GM12874 (cell line): Measurements from ENCODE around the gene CERKL.

Experiments
- CTCF ChIP-seq: IDR thresholded peaks from 2 replicates; pipeline ENCODE4 v1.5.1; 2011; ENCODE audit warnings: low read depth, mild to moderate bottlenecking, control low read depth, low read length, moderate library complexity; ENCODE audit not compliant: insufficient read depth

Gene CERKL

DNA sequence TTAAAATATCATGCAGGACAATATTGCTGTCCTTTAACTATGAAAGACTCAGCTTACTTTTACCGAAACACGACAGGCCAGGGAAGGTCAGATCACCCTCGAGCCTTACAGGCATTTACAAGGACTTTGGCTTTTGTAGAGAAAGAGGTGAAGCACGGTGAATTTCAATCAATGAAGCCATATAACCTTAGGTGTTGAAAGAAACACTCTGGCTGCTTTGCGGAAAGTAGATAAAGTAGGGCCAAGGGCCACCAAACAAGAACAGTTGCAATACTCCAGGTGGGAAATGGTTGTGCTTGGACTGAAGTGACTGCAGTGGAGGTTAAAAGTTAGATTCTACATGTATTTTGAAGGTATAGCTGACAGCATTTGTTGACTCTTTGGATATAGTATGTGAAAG, 80.5 kb downstream of the CERKL start:
- TF ChIP-seq CTCF, result no peak

GRCh38 chr2:181575650-181576025, 81.3 kb downstream of the CERKL start:
- no peak for TF ChIP-seq CTCF

DNA sequence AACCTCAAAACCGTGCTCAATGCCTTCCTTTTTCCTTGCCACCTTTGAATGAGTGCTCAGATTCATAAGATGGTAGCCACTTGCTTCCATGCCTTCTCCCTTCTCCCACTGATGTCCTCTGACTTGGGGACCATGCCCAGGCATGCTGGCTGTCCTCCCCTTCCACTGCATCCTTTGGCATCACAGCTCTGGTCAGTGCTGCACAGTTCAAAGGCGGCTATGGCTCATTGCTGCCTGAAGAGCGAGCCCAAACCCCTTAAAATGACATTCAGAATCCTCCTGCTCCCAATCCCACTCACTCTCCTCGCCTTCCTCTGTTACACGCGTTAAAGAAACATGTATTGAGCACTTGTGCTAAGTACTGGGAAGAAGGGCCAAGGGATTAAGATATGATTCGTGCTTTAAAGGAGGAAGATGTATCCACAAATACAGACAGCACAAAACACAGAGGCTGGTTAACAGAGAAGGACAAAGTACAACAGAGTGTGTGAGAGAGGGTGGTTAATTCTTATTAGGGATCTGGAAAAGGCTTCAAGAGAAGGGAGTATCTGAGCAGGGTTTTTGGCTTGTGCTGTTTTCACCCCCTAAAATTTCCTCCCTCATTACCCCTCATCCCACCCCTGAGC, 81.8 kb downstream of the CERKL start:
- no peak for TF ChIP-seq CTCF

DNA sequence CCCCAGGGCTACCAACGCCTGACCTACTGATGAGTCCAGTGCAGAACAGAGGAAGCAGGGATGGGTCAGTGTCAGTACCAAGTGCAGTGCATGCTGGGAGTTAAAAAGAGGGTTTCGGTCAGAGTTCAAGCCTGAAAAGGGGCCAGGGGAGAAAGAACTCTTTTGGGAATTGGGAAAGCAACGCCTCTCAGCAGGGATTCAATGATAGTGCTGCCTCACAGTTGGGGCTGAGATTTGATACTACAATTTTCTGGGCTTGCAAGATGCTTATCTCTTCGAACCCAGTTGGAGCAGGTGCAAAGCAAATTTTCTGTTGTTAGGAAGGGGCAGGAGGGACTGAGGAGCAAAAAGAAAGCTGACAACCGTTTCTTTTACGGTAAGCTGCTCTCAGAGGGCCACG, 82.6 kb downstream of the CERKL start:
- TF ChIP-seq CTCF, result no peak

DNA sequence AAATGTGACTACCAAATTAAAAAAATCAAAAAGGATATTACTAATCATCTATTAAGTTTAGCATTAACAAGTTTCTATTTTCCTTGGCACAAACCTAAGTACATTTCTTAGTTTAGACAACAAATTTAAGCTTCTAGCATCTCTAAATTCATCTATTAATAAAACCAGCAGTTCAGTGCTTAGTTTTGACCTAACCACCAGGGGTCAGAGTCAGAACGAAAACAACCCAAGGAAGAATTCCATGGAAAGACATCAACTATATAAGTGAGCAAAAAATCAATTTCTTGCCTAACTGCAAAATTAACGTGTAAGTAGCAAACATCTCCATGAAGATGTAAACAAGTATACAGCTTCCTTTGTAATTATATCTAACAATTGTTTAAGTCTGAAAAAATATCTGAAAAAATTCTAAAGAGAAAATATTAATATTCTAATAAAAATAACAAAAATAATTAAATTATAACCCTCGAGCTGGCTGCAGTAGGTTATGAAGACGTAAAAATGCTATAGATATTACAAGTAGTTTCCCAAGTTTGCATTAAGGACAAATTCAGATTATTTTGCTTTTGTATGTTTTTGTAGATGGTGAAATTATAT, 83.7 kb downstream of the CERKL start:
- no peak; the same call in 1 of the 2 replicates for TF ChIP-seq CTCF

DNA sequence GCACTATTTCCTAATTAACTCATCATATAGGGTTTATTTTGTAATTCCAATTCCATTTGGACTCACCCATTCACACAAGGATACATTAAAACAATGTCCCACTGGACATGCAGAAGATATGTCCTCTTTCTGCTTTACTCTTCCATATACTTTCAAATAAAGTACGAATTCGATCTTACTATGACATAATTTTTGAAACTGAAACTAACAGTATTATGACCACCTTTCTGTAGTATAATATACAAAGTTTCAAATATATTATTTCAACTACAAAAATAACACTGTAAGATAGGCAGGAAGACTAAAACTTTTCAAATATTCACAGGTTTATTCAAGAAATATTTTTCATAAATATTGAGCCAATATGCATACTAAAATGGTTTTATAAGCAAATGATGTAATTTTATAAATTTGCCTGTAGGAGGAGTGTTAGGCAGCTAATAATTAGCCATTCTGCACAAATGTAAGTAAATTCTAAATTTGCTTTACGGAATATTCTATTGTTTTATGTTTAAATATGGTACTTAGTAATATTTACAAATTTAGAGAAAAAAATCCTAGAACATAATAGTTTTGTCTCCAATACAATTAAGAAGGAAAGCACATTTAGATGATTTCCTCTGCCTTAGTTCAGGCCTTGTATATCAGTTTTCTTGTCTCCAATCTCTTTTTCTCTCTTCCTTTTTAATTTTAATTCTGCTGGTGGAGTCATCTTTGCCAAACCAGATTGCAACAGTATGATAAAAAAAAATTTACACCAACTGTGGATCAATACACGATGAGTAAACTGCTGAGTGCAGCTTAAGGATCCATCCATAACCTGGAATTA, 85.9 kb downstream of the CERKL start:
- TF ChIP-seq CTCF, result peak; percentile 7; the same call in 1 of the 2 replicates

DNA sequence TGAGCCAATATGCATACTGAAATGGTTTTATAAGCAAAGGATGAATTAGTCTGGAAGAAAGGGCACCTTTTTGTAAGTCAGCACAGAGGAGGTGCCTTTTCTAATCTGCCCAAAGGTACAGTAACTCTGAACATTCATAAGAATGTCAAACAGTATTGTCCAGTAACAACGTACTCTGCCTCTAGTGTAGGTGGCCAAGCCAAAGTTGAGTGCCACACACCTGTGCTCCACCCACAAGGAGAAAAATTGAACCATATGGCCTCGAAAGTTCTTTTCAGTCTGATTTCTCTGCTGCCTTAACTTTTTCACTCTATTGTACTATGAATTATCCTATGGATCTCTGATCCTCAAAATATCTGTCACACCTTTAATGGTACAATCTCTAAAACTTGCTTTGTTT, 86.8 kb downstream of the CERKL start:
- TF ChIP-seq CTCF, result no peak
